HTERT RPE-1 (cell line): ENCODE results near the gene KRT33B.
"Not testable (repeated sequence)": the region's sequence is repeated elsewhere in the genome, so short reads cannot be mapped to it uniquely, and the experiment has no call there.

Source experiments
- in situ Hi-C: fragments of 300-500 bp; cut with MboI; formaldehyde crosslinking; loops from 4 replicates; pipeline ENCODE4 v1.14.3; 2020; ENCODE audit warnings: low sequenced_read_pairs

KRT33B gene

GRCh38 chr17:41369713-41370112 lies at the start of gene KRT33B:
Gene KRT33B (minus strand): TSS chr17:41369813. CDS start chr17:41369750, 63 bp downstream.
- in situ Hi-C loops, result no loop called here

GRCh38 chr17:41418116-41418860 lies 48.7 kb upstream of the KRT33B start:
- in situ Hi-C loops, result no loop called here

GRCh38 chr17:41417576-41418015 lies 48.0 kb upstream of the KRT33B start:
- in situ Hi-C loops, result no loop called here

GRCh38 chr17:41417127-41417526 lies 47.5 kb upstream of the KRT33B start:
- in situ Hi-C loops, result no loop called here

- in situ Hi-C loops, result no loop called here
These were observed 46.9 kb upstream of the KRT33B start for GRCh38 chr17:41416479-41416878.

- in situ Hi-C loops, result no loop called here
These were observed 46.3 kb upstream of the KRT33B start for GRCh38 chr17:41415833-41416335.

- in situ Hi-C loops, result no loop called here
These were observed 45.8 kb upstream of the KRT33B start for GRCh38 chr17:41415411-41415810.

GRCh38 chr17:41413982-41414381 lies 44.4 kb upstream of the KRT33B start:
- in situ Hi-C loops, result no loop called here

- in situ Hi-C loops, result no loop called here
These were observed 43.8 kb upstream of the KRT33B start for GRCh38 chr17:41413353-41413957.

GRCh38 chr17:41411072-41411840 lies 41.6 kb upstream of the KRT33B start:
- in situ Hi-C loops, result no loop called here

GRCh38 chr17:41407226-41407625 lies 37.6 kb upstream of the KRT33B start:
- in situ Hi-C loops, result no loop called here

GRCh38 chr17:41406205-41406604 lies 36.6 kb upstream of the KRT33B start:
- in situ Hi-C loops, result no loop called here

- in situ Hi-C loops, result no loop called here
These were observed 34.5 kb upstream of the KRT33B start for GRCh38 chr17:41404024-41404671.

- in situ Hi-C loops, result no loop called here
These were observed 33.9 kb upstream of the KRT33B start for GRCh38 chr17:41403404-41404023.

- in situ Hi-C loops, result no loop called here
These were observed 32.5 kb upstream of the KRT33B start for GRCh38 chr17:41402161-41402560.

- in situ Hi-C loops, result no loop called here
These were observed 27.5 kb upstream of the KRT33B start, which contains the start of gene KRT31 for GRCh38 chr17:41396996-41397660. Gene KRT31 (minus strand): TSS chr17:41397608. CDS start chr17:41397539, 69 bp downstream.

GRCh38 chr17:41396340-41396739 lies 26.7 kb upstream of the KRT33B start:
- in situ Hi-C loops, result no loop called here

- in situ Hi-C loops, result no loop called here
These were observed 26.0 kb upstream of the KRT33B start for GRCh38 chr17:41395611-41396010.

GRCh38 chr17:41395044-41395443 lies 25.4 kb upstream of the KRT33B start:
- in situ Hi-C loops, result not testable (repeated sequence)
